ENCODE measurements around the gene RNASE8.

DNA sequence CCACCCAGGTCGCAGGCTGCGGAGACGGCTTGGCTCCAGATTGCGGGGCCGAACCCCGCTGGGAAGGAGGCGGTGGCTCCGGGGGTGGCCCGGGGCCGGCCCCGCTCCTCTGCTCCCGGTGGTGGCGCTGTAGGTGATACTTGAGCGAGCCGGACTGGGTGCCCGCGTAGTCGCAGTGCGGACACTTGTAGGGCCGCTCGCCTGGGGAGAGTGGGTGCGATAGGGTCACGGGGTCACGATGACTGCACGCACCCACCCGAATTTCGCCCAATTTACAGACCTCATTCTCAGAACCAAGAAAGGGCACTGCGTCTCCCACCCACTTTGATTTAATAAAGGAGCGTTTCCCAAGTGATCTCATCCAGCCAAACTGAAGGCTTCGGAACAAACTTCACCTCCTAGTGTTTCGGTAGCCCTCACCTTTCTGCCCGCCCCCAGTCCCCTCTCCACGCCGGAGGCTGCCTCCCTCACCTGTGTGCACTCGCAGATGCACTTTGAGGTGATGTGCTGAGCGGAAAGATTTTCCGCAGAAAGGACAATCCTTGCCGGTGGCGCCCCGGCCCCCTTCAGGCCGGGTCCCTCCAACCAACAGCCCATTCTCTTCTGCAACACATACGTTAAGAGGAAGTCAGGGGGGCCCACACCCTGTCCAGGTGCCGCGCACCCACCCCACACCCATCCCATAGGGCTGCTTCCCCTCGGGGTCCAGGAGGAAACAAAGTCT lies 33.5 kb downstream of the RNASE8 start:
- TF ChIP-seq, protein P1, sequence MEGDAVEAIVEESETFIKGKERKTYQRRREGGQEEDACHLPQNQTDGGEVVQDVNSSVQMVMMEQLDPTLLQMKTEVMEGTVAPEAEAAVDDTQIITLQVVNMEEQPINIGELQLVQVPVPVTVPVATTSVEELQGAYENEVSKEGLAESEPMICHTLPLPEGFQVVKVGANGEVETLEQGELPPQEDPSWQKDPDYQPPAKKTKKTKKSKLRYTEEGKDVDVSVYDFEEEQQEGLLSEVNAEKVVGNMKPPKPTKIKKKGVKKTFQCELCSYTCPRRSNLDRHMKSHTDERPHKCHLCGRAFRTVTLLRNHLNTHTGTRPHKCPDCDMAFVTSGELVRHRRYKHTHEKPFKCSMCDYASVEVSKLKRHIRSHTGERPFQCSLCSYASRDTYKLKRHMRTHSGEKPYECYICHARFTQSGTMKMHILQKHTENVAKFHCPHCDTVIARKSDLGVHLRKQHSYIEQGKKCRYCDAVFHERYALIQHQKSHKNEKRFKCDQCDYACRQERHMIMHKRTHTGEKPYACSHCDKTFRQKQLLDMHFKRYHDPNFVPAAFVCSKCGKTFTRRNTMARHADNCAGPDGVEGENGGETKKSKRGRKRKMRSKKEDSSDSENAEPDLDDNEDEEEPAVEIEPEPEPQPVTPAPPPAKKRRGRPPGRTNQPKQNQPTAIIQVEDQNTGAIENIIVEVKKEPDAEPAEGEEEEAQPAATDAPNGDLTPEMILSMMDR (IDR thresholded peaks at IDR 0.05), result no peak
- no peak for TF ChIP-seq EZH2 (IDR thresholded peaks at IDR 0.05)

All from neural progenitor cell (in vitro differentiated cells).